Measurements from ENCODE around the gene STARD9.
"Not testable (repeated sequence)": the region's sequence is repeated elsewhere in the genome, so short reads cannot be mapped to it uniquely, and the experiment has no call there.

Gene STARD9

DNA sequence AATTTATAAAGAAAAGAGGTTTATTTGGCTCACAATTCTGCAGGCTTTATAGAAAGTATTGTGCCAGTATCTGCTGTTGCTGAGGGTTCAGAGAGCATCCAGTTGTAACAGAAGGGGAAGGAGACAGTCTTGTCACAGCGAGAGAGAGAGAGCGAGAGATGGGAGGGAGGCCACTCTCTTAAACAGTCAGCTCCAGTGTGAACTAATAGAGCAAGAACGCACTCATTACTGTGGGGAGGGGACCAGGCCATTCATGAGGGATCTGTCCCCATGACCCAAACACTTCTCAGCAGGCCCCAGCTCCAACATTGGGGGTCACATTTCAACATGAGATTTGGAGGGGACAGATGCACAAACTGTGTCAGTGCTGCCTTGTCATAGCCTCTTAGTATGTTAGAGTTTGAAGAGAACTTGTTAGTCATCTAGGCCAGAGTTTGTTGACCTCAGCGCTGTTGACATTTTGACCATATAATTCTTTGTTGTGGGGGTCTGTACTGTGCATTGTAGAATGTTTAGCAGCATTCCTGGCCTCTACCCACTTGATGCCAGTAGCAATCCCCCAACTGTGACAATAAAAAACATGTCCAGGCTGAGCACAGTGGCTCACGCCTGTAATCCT, 15.3 kb downstream of the STARD9 start:
- no peak for DNase-seq (ENCODE audit: low spot score)

GRCh38 chr15:42591238-42591934, 16.0 kb downstream of the STARD9 start:
- no peak for DNase-seq (ENCODE audit: low spot score)

GRCh38 chr15:42592716-42593115, 17.3 kb downstream of the STARD9 start:
- no peak for DNase-seq (ENCODE audit: low spot score)

- no peak for DNase-seq (ENCODE audit: low spot score)
Observed at GRCh38 chr15:42593143-42593542, 17.7 kb downstream of the STARD9 start.

DNA sequence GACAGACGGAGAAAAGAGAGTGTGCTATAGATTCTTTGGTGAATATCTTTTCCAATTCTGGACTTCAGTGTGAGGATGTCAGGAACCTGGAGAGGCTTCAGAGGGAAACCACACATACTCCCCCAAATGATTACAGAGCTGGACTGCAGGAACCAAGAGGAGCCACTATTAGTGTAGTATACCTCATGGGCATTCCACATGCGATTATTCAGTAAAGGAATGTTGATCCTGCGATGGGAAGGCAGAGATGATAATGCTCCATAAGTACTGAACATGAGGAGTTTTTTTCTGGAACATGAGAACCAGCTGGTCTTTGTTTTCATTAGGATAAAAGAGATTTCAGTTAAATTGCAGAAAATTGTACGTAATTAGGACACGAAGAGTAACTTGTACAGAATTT, 18.7 kb downstream of the STARD9 start:
- no peak for DNase-seq (ENCODE audit: low spot score)

- DNase-seq (ENCODE audit: low spot score), result no peak
Observed at GRCh38 chr15:42595626-42596240, 20.3 kb downstream of the STARD9 start.

GRCh38 chr15:42601316-42601715, 25.9 kb downstream of the STARD9 start:
- DNase-seq (ENCODE audit: low spot score), result not testable (repeated sequence)

DNA sequence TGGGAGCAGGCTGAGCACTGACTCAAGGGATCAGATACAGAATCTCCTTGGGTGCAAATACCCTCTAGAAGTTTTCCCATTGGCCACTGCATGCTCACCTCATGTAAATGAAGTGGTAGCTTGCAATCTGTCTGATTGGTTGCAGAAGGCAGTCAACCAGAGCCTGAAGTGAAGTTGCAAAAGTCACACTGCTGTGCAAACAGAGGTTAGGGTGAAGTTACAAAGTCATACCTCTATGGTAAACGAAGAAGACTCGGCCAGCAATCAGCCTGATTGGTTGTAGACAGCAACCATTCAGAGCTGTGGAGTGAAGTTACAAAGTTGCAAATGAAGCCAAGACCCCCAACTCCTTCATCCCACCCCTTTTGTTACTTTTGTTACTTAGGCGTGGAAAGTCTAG, 27.1 kb downstream of the STARD9 start:
- no peak for DNase-seq (ENCODE audit: low spot score)

GRCh38 chr15:42603978-42604377, 28.6 kb downstream of the STARD9 start:
- DNase-seq (ENCODE audit: low spot score), result no peak

DNA sequence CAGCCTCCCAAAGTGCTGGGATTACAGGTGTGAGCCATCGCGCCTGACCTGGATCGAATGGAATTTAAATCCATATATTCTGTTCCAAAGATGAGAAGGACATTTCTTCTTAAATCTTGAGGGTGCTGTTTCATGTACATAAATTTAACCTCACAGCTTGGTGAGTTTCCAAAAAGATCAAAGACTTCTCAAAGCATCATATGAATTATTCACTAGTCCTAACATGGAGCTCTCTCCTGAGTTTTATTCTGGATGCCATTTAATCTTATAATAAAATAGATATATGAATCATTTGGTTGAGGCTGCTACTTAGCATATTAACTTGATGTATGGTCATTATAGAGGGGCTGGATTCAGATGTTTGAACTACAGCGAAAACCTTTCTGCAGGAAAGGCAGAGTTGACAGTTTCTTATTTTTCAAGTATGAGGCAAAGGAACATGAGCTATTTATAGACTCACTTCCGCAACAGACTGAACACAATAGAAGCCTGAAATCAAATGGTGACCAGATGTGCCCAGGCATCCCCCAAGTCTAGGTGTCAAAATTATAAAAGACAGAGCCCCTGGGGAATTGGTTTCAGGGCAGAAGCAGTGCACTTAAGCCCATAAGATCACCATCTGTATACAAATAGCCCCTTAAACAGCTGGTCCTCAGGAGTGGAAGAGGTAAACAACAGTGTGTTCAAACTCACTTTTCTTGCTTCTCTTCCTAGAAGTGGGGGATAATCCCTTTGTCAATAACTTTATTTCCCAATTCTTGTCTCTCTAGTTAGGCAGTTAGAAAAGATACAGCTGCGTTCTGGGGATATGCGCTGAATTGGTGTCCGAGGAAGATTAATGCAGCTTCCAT, 29.7 kb downstream of the STARD9 start:
- no peak for DNase-seq (ENCODE audit: low spot score)

DNA sequence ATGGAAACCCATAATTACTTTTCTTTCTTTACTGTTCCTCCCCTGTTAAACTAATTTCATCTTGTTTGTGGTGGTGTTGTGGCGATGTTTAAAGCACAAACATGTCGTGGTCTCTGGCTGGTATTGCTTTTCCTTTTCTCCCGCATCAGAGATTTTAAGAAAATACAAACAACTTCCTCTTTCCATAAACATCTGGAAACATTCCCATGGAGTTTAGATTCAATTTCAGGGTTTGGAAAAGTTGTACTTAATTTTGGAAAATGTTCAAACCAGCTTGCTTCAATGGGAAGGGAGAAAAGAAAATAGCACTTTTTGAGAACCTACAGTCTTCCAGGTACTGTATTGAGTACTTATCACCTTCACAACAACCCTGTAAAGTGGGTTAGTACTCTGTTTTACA, 30.4 kb downstream of the STARD9 start:
- DNase-seq (ENCODE audit: low spot score), result no peak

DNA sequence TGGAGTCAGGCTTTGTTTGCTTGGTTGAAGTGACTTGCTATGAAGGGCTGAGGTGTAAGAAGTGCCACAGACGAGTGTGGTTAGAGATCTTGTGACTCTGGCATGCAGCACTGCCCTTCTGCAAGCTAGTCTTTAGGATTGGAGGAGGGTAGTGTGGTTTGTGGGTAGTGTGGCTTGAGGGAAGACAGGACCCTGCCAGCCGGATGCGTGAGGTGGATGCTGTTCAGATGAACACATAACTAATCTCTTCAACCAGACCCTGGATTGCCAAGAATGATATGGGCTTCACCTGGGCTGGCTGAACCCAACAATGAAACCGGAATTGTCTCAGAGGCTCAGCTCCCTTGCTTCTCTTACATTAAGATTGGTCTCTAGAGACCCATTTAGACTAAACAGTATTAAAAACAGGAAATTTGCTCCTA, 32.7 kb downstream of the STARD9 start:
- DNase-seq (ENCODE audit: low spot score), result peak; percentile 33

DNA sequence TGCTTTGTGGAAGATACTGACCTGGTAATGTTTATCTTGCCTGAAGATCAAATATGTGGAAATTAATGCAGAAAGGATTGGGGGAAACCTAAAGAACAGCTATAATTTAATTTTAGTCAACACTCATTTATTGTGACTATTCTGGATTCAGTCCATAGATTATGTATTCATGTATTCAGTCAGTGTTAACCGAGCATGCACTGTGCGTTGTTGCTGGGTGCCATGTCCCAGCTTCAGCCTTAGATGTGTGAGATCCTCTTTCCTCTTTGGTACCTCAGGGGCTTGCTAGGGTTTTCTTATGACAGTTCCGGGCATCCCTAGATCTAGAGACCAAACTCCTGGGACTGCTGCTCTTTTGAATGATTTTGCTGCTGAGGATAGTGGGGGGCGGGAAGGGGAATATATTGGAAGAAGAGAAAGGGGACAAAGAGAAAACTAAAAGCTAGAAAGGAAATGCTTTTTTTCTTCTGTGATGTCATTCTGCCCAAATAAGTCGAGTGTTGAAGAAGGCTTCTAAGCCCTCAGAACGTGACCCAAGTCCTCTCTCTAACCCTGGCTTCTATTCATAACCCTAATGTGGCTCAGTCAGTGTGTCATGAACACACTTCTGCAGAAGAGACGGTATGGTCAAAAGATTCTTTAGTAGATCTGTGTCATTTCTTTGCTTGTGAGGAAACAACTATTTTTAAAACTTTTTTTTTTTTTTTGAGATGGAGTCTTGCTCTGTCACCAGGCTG, 33.5 kb downstream of the STARD9 start:
- DNase-seq (ENCODE audit: low spot score), result no peak

GRCh38 chr15:42611532-42611931, 36.1 kb downstream of the STARD9 start:
- DNase-seq (ENCODE audit: low spot score), result no peak

DNA sequence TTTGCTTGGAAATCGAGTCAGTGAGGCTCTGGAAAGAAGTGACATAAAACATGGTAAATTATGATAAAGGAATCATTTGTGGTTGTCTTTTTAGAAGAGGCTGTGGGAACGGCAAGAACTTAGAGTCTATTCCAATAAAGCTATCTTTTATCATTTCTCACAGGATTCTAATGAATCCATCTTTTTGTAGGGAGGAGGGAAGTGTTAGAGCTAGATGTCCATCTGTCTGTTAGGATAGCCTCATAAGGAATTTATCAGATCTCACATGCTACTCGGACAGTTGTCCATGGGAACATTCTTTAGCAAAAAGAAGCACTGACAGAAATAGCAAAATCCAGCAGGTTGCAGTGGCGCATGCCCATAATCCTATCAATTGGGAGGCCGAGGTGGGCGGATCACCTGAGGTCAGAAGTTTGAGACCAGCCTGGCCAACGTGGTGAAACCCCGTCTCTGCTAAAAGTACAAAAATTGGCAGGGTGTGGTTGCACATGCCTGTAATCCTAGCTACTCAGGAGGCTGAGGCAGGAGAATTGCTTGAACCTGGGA, 37.0 kb downstream of the STARD9 start:
- DNase-seq (ENCODE audit: low spot score), result no peak

GRCh38 chr15:42616107-42616506, 40.7 kb downstream of the STARD9 start:
- no peak for DNase-seq (ENCODE audit: low spot score)

- DNase-seq (ENCODE audit: low spot score), result no peak
Observed at GRCh38 chr15:42619656-42620371, 44.4 kb downstream of the STARD9 start.

DNA sequence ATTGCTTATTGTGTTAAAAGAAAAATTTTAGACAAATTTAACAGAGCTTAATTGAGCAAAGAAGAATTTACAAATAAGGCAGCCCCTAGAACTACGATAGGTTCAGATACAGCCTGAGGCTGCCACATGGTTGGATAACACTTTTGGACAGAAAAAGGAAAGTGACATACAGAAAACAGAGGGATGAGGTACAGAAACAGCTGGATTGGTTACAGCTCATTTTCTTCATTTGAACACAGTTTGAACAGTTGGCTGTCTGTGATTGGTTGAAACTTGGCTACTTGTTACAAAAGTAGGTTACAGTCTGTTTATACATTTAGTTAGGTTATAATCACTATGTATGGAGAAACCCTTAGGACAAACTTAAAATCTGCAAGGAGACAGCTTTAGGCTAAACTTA, 46.0 kb downstream of the STARD9 start:
- DNase-seq (ENCODE audit: low spot score), result no peak

DNA sequence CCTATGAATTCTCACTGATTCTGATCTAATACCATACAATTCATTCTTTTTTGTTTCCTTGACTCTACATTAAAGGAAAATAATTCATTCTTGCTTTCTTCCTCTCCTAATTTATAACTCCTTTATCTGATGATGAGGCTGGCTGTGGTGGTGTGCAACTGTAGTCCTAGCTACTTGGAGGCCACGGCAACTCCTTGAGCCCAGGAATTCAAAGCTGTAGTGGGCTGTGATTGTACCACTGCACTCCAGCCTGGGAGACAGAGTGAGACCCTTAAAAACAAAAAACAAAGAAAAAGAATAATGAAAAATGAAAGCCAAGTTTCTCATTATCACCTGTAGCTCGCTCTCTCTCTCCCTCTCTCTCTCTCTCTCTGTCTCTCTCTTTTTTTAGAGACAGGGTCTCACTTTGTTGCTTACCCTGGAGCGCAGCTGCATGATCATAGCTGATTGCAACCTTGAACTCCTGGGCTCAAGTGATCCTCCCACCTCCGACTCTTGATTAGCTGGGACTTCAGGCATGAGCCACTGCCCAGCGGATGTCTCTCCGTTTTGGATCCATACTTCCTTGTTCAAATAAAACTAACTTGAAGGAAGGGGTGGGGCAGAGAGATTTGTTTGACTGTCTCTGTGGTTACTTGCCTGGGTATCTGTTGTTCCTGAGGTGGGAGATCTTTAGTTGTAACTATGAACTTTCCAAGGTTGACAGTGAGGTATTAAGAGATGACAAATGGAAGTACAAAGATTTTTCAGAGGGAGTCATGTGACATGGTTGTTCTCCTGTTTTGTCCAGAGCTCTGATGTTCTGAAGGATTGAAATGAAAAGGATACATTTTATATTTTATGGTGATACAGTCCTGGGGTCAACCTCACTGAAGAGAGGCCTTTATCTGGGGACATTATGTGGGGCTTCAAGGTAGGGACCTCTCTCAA, 46.9 kb downstream of the STARD9 start:
- no peak for DNase-seq (ENCODE audit: low spot score)

- no peak for DNase-seq (ENCODE audit: low spot score)
Observed at GRCh38 chr15:42623951-42624350, 48.5 kb downstream of the STARD9 start.
